Activated effector memory CD4-positive, alpha-beta T cell treated with Interleukin-2 at 50 U/mL for 16 hours (primary cell): ENCODE data around the gene DLGAP4.
"Not testable (repeated sequence)": the region's sequence is repeated elsewhere in the genome, so short reads cannot be mapped to it uniquely, and the experiment has no call there.

ENCODE experiments used
- DNase-seq: peaks from one replicate; pipeline ENCODE4 v3.0.0-alpha.2; 2020

DLGAP4 gene

GRCh38 chr20:36359668-36360406 is 53.7 kb downstream of the DLGAP4 start:
- DNase-seq = no peak

GRCh38 chr20:36360429-36360828 is 54.3 kb downstream of the DLGAP4 start:
- DNase-seq = no peak

- no peak for DNase-seq
Observed at GRCh38 chr20:36361406-36361805, 55.3 kb downstream of the DLGAP4 start.

GRCh38 chr20:36362261-36362660 is 56.1 kb downstream of the DLGAP4 start:
- DNase-seq = no peak

GRCh38 chr20:36362978-36363713 is 57.0 kb downstream of the DLGAP4 start:
- no peak for DNase-seq

GRCh38 chr20:36364506-36364905 is 58.4 kb downstream of the DLGAP4 start:
- no peak for DNase-seq

GRCh38 chr20:36366623-36367369 is 60.7 kb downstream of the DLGAP4 start:
- DNase-seq = no peak

- DNase-seq = no peak
Observed at GRCh38 chr20:36367370-36367745, 61.2 kb downstream of the DLGAP4 start.

GRCh38 chr20:36367907-36368799 is 62.0 kb downstream of the DLGAP4 start:
- DNase-seq = no peak

- no peak for DNase-seq
Observed at GRCh38 chr20:36368869-36369268, 62.7 kb downstream of the DLGAP4 start.

GRCh38 chr20:36369739-36370138 is 63.6 kb downstream of the DLGAP4 start:
- no peak for DNase-seq

GRCh38 chr20:36370991-36371790 is 65.1 kb downstream of the DLGAP4 start:
- no peak for DNase-seq

- no peak for DNase-seq
Observed at GRCh38 chr20:36372666-36373065, 66.5 kb downstream of the DLGAP4 start.

- no peak for DNase-seq
Observed at GRCh38 chr20:36373089-36373488, 67.0 kb downstream of the DLGAP4 start.

GRCh38 chr20:36374995-36375394 is 68.9 kb downstream of the DLGAP4 start:
- no peak for DNase-seq

- DNase-seq = no peak
Observed at GRCh38 chr20:36377348-36378326, 71.5 kb downstream of the DLGAP4 start.

GRCh38 chr20:36378686-36379085 is 72.5 kb downstream of the DLGAP4 start:
- DNase-seq = no peak

- not testable (repeated sequence) for DNase-seq
Observed at GRCh38 chr20:36379914-36380313, 73.8 kb downstream of the DLGAP4 start.

GRCh38 chr20:36384022-36384619 is 78.0 kb downstream of the DLGAP4 start:
- no peak for DNase-seq

GRCh38 chr20:36385503-36385902 is 79.4 kb downstream of the DLGAP4 start:
- no peak for DNase-seq
